DND-41 (cell line): Measurements from ENCODE around the gene ZFPM1.

Experiments
- ATAC-seq: fragments of 200-7000 bp; cut with Tn5 transposase; 3 replicates; pipeline ENCODE4 v1.9.1; 2021; ENCODE audit warnings: low read depth; ENCODE audit not compliant: insufficient read depth
- DNase-seq: peaks from one replicate; pipeline ENCODE4 v3.0.0-alpha.2; 2020
- H2AFZ ChIP-seq: 2 replicates; pipeline ENCODE4 v1.6.0; 2012; ENCODE audit warnings: low read depth, low read length
- H3K27ac ChIP-seq: 2 replicates; pipeline ENCODE4 v1.5.1; 2012; ENCODE audit warnings: low read length, inconsistent platforms
- H3K27me3 ChIP-seq: fragments of 200-600 bp; sonication (generic); 2 replicates; pipeline ENCODE4 v1.6.0; 2012; ENCODE audit warnings: low read length, mild to moderate bottlenecking, inconsistent platforms; ENCODE audit not compliant: insufficient read depth, poor library complexity
- H3K36me3 ChIP-seq: 2 replicates; pipeline ENCODE4 v1.5.1; 2012; ENCODE audit warnings: low read length, inconsistent platforms; ENCODE audit not compliant: insufficient read depth
- H3K4me1 ChIP-seq: 2 replicates; pipeline ENCODE4 v1.5.1; 2012; ENCODE audit warnings: mild to moderate bottlenecking, low read length; ENCODE audit not compliant: insufficient read depth
- H3K4me2 ChIP-seq: 2 replicates; pipeline ENCODE4 v1.6.0; 2012; ENCODE audit warnings: mild to moderate bottlenecking, moderate library complexity, low read length, inconsistent platforms; ENCODE audit not compliant: insufficient read depth
- H3K4me3 ChIP-seq, 2 experiments: fragments of 200-600 bp in 1 of 2; shearing (Covaris generic) in 1 of 2; 2 replicates each; pipeline ENCODE4 v1.5.1; 2012 to 2016; ENCODE audit warnings: inconsistent platforms in 2 of 2, low read length in 2 of 2, mild to moderate bottlenecking in 2 of 2, low read depth in 1 of 2, moderate library complexity in 1 of 2
- H3K79me2 ChIP-seq: 2 replicates; pipeline ENCODE4 v1.6.0; 2012; ENCODE audit warnings: low read length, inconsistent platforms; ENCODE audit not compliant: insufficient read depth
- H3K9ac ChIP-seq: 2 replicates; pipeline ENCODE4 v1.6.0; 2012; ENCODE audit warnings: low read depth, mild to moderate bottlenecking, inconsistent platforms, low read length, moderate library complexity
- H3K9me3 ChIP-seq: 2 replicates; pipeline ENCODE4 v1.5.1; 2012; ENCODE audit warnings: low read length, moderate library complexity, mild to moderate bottlenecking, inconsistent platforms; ENCODE audit not compliant: insufficient read depth, severe bottlenecking
- H4K20me1 ChIP-seq: 2 replicates; pipeline ENCODE4 v1.6.0; 2012; ENCODE audit warnings: low read length; ENCODE audit not compliant: insufficient read depth
- EZH2 ChIP-seq: IDR thresholded peaks from 3 replicates; pipeline ENCODE4 v1.6.1; 2012; ENCODE audit warnings: borderline replicate concordance, low read depth, mild to moderate bottlenecking, moderate library complexity, low read length, inconsistent platforms; ENCODE audit not compliant: severe bottlenecking
- TF ChIP-seq, protein P1 (sequence below): IDR thresholded peaks from 2 replicates; pipeline ENCODE4 v1.5.1; 2012; ENCODE audit warnings: borderline replicate concordance, low read length, moderate library complexity, mild to moderate bottlenecking; ENCODE audit not compliant: poor library complexity, severe bottlenecking; ENCODE audit errors: extremely low read depth

The ZFPM1 gene

GRCh38 chr16:88556294-88556988, 103.4 kb downstream of the ZFPM1 start:
- no peak overlapping the region for H3K4me2 ChIP-seq

DNA sequence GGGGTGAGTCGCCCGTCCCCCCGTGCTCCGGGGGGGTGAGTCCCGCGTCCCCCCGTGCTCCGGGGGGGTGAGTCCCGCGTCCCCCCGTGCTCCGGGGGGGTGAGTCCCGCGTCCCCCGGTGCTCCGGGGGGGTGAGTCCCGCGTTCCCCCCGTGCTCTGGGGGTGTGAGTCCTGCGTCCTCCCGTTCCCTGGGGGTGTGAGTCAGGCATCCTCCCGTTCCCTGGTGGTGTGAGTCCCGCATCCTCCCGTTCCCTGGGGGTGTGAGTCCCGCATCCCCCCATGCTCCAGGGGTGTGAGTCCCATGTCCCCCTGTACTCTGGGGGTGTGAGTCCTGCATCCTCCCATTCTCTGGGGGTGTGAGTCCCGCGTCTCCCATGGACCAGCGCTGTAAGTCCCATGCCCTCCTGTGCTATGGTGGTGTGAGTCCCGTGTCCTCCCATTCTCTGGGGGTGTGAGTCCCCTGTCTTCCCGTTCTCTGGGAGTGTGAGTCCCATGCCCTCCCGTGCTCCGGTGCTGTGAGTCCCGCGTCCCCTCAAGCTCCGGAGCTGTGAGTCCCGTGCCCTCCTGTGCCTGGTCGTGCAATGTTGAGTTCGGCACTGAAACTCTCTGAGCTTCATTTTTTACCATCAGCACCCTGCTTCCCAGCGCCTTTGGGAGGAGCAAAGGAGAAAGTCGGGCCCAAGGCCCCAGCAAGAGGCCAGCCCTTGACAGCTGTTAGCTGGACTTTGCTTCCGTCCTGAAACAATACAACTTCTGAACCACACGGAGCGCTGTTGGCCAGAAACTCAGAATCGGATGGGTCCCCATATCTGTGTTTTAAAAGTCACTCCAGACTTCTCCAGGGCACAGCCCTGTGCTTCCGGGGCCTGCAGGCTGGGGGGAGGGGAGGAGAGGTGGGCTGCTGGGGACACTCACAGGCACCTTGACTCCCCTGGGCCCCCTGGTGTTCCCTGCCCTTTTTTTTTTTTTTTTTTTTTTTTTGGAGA, 105.7 kb downstream of the ZFPM1 start:
- H4K20me1 ChIP-seq, result peaks cover 15% of the 10 kb centered on the region
- H3K9ac ChIP-seq, result no peak overlapping the region
- H3K27me3 ChIP-seq, result no peaks in the 10 kb centered on the region
- H2AFZ ChIP-seq, result no peak overlapping the region
- no peaks in the 10 kb centered on the region for H3K9me3 ChIP-seq
- H3K4me2 ChIP-seq, result no peak overlapping the region
- DNase-seq (no peak), ATAC-seq (no peak)
- peaks cover 3% of the 10 kb centered on the region; the same call in 1 of the 2 replicates for H3K4me1 ChIP-seq
- H3K36me3 ChIP-seq, result no peaks in the 10 kb centered on the region
- TF ChIP-seq, protein P1, sequence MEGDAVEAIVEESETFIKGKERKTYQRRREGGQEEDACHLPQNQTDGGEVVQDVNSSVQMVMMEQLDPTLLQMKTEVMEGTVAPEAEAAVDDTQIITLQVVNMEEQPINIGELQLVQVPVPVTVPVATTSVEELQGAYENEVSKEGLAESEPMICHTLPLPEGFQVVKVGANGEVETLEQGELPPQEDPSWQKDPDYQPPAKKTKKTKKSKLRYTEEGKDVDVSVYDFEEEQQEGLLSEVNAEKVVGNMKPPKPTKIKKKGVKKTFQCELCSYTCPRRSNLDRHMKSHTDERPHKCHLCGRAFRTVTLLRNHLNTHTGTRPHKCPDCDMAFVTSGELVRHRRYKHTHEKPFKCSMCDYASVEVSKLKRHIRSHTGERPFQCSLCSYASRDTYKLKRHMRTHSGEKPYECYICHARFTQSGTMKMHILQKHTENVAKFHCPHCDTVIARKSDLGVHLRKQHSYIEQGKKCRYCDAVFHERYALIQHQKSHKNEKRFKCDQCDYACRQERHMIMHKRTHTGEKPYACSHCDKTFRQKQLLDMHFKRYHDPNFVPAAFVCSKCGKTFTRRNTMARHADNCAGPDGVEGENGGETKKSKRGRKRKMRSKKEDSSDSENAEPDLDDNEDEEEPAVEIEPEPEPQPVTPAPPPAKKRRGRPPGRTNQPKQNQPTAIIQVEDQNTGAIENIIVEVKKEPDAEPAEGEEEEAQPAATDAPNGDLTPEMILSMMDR, result peak; percentile 41
- no peak for TF ChIP-seq EZH2
- no peaks in the 10 kb centered on the region for H3K79me2 ChIP-seq
- no peak overlapping the region for H3K4me3 ChIP-seq
- H3K27ac ChIP-seq, result no peak overlapping the region

More at GRCh38 chr16:88556294-88556988, 103.4 kb downstream of the ZFPM1 start:
- no peaks in the 10 kb centered on the region for H3K9me3 ChIP-seq
- TF ChIP-seq, protein P1, result no peak
- no peak for TF ChIP-seq EZH2
- no peak overlapping the region for H2AFZ ChIP-seq
- H3K79me2 ChIP-seq, result no peaks in the 10 kb centered on the region
- ATAC-seq (no peak), DNase-seq (no peak)
- H3K4me3 ChIP-seq, result no peak overlapping the region
- H3K27ac ChIP-seq, result no peak overlapping the region
- H3K36me3 ChIP-seq, result no peaks in the 10 kb centered on the region
- H3K4me1 ChIP-seq, result no peaks in the 10 kb centered on the region
- H4K20me1 ChIP-seq, result peaks cover 12% of the 10 kb centered on the region
- peaks cover 6% of the 10 kb centered on the region for H3K27me3 ChIP-seq
- no peak overlapping the region for H3K9ac ChIP-seq

DNA sequence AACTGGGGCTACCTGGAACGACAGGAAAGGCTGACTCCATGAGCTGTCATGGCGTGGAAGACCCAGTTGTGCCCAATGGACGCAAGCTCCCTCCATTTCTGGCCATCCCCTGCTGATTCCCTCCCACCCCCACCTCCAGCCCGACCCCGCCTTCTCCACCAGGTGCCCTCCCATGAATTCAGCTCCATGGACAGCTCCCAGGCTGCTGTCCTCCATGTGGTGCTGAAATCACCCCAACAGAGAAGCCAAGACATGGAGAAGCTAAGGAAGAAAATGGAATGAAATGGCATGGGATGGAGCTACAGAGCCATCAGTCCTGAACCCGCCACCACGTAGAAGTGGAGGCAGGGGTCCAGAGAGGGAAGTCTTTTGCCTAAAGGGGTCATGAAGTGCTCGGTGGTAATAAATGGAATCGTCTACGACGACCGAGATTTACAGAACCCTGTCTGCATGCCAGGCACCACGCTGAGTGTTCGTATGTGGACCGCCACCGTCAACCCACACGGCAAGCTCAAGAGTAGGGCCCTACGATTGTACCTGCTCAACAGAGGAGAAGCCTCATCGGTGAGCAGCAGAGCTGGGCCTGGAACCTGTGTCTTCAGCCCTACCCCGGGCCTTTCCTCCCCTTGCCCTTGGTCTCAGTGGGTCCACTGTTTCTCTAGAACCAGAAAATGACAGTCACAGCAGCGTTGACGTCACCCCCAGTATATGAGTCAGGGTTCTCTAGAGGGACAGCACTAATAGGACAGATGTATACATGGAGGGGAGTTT, 107.8 kb downstream of the ZFPM1 start:
- Histone ChIP-seq H3K4me2 (no peak overlapping the region), H3K4me3 (no peak overlapping the region), H3K27ac (no peak overlapping the region), H4K20me1 (peaks cover 15% of the 10 kb centered on the region), H3K27me3 (no peaks in the 10 kb centered on the region), H3K4me1 (peaks cover 3% of the 10 kb centered on the region; the same call in 1 of the 2 replicates), H3K36me3 (no peaks in the 10 kb centered on the region), H3K9me3 (no peaks in the 10 kb centered on the region), H2AFZ (no peak overlapping the region), H3K9ac (no peak overlapping the region), H3K79me2 (no peaks in the 10 kb centered on the region)
- TF ChIP-seq, protein P1, result no peak
- TF ChIP-seq EZH2, result no peak
- ATAC-seq (peak; percentile 74), DNase-seq (peak; percentile 66)
